ENCODE results near the gene RAPGEF4.

The RAPGEF4 gene

DNA sequence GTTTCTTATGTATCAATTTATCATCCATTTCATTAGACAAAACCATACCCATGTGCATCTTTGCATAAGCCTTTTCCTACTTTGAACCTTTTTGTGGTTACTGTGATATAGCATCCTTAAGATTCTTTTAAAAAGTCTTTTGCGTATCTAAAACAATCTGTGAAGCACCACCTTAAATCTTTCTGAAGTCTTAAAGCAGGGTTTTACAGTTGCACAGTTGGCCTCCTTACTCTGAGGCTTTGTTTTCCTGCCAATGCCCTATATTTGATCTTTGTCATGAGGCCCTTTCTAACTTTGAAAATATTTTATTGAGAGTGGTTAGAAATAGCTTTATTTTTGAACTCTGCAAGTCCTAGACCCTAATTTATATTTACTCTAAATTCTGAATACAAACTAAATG is 176.6 kb downstream of the RAPGEF4 start:
- no peak for DNase-seq

- DNase-seq, result no peak
Measured at GRCh38 chr2:172914341-172915008, 178.8 kb downstream of the RAPGEF4 start.

GRCh38 chr2:172917716-172918115 is 182.1 kb downstream of the RAPGEF4 start:
- no peak for DNase-seq

DNA sequence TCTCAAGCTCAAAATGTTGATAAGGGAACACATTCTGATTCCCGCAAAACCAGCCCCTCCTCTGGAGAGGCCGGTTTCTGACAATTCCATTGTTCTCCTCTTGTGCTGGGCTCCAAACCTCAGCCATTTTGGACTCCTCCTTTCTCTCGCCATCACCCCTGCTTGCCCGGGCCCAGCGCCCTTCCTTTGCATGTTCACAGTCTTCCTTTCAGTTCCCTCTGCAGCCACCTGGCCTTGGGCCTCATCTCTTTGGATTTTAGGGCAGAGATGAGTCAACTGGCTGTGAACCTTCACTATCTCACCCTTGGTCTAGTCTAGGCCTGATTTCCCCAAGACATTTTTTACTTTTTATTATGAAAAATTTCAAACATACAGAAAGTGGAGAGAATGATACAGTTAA is 184.1 kb downstream of the RAPGEF4 start:
- DNase-seq, result no peak

DNA sequence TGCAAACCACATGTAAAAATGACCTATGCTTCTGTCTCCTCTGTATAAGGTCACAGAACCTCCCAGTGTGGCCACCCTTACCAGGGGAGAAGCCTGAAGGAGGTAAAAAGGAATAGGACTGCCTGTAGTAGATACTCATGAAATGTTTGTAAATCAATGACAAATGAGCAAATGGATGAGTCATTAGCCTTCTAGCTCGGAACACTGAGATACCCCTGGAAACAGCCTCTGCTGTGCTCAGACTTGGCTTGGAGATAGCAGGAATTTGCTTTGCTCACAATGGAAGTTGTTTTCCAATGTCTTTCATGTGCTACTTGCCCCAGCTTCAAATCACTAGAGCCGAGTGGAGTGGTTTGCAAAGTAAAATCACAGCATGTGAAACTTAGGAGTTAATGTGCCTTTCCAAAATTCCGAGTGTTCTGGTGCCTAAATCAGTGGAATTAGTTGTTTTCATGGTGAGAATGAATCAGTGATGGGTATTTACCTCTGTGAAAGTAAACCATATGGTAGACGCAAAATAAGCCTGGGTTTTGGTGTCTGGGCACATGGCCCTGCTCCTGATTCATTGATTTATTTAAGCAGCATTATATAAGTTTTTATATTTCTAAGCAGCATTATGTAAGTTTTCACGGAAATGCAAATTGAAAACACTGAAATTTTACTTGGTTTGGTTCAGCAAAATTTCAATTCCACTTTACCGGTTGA is 186.0 kb downstream of the RAPGEF4 start:
- DNase-seq, result no peak

- no peak for DNase-seq
Measured at GRCh38 chr2:172922306-172922705, 186.7 kb downstream of the RAPGEF4 start.

DNA sequence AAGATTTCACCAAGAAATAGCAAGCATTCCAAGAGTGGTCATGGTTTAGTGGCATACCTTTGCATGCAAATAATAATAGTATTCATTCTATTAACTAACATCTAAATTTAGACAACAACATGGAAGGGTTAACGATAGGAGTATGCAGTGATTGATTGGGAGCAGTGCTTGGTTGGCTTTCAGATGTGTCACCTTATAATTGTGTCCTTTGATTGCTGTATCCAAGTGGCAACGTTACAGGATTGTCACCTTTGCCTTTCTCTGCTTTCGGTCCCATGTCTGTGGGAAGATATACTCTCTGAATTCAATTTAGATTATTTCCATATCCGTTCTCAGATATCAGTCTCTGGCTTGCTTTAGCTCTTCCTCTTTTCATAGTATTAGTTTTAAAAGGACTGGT is 187.2 kb downstream of the RAPGEF4 start:
- no peak for DNase-seq

DNA sequence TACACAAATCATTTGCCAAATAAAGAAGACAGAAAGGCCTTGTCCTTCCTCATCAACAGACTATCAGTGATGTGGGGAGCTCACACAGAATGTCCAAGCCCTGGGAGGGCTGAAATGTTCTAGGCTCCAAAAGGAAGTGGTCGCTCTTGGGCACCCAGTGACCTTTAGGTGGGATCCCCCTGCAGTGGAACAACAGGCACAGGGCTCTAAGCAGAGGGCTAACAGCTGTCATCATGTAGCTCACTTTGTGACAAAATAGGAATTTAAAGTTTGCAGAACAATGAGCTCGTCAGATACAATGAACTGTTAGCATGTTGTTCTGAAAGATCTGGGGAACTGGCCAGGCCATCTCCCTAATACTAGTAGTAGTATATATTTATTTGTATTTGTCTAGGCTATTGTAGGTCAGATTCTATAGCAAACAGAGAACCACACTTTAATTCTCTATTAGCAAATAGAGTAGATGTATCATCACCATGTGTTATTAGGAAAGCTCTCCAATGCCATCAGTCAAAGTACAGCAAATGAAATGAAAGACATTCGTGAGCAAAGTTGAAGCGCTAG is 188.5 kb downstream of the RAPGEF4 start:
- DNase-seq, result no peak

GRCh38 chr2:172925600-172925999 is 190.0 kb downstream of the RAPGEF4 start:
- DNase-seq, result no peak

DNA sequence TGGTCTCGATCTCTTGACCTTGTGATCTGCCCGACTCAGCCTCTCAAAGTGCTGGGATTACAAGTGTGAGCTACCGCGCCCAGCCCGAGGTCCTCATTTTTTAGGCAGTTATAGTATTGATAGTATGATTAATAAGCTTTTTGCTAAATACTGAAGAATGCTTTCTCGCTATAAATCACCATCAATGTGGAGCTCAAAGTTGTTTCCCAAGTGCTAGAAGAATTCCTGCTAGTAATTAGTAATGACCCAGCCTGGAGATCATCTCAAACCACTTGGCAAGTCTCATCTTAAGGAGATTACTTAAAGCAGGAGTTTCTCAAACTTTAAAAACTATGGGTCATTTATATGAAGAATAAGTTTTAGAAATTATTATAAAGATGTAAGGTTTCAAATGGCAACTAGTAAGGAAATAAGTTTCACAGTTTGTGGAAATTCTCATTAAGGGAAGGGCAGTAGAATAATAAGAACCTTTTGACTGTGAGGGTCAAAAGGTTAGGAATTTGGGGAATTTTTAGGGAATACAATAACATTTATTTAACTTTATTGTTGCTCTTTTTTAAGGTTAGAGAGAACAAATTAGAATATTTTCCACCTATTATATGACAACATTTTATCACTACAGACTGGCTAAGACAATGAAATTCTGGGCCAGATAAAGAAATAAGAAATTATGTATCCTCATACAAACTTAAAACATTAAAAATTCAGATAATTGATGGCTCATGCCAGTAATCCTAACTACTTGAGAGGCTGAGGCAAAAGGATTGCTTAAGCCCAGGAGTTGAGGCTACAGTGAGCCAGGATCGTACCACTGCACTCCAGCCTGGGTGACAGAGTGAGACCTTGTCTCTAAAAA is 191.4 kb downstream of the RAPGEF4 start:
- no peak for DNase-seq

DNA sequence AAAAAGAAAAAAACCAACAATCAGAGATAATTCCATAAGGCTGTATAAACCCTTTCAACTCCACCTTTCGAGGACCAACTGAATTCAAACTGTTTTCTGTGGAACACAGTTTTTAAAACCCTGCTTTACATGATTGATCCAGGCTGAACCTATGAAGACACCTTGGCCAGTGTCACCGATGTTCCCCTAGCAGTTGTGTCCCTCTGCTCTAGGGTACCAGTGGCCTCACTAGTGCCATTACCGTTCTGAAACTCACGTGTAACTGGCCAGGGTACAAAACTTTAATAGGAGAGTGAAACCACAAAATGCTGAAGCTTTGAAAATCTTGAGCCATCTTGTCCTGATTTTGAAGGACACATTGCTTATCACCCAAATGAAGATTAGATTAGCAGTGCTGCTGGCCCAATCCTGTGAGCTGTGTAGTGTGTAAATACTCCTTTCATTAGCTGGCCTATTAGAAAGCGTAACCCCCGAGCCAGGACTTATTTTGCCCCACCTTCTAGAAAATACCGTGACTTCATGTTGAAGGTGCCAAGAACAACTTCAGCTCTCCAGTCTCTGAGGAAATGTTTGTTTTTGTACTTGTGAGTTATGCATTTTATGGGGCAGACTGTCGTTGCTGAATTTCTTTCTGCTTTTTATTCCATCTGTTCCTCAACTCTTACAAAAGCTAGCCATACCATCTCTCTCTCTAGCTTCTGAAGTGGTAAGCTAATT is 192.2 kb downstream of the RAPGEF4 start:
- DNase-seq, result no peak

- DNase-seq, result no peak
Measured at GRCh38 chr2:172928756-172929155, 193.1 kb downstream of the RAPGEF4 start.

- no peak for DNase-seq
Measured at GRCh38 chr2:172929644-172930043, 194.0 kb downstream of the RAPGEF4 start.

DNA sequence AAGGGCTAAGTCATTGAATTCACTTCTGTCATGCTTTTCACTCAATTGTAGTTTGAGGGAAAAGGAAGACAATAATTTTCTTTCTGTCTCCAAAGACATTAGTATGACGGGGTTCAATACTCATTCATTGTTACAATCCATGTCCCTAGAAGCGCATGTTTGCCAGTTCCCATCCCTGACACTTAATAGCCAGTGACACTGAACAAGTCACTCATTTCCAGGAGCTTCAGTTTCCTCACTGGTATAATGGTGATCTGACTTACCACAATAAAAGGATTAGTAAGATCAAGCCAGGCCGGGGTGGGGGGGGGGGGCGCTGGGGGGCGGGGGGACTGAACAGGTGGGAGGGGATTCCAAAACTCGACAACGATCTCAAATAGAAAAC is 195.2 kb downstream of the RAPGEF4 start:
- no peak for DNase-seq

DNA sequence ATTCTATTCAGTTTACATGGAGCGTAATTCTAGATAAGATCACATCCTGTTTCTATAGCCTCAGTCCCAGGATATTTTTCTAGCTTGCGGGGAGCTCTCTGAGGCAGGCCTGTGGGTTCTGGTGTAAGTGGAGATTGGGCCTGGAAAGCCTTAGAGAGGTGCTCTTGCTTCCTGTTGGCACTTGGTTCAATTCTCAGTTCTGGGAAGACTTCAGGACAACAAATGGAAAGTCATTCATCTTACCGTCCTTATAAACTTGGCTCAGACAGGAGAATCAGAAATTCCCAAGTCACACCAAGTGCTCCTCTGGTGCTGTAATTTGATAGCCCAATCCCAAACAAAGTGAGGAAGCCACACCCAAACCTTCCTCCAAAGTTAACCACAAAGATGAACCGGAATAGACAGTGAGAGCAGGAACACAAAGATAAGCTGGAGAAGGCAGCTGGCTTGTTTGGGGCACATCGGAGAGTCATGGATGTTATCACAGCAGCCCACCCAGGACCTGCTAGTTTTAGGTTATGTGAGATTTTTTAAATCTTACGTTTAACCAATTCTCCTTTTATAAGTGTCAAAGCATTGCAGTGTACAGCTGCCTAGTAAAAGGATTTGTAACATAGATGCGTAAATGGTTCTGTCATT is 195.7 kb downstream of the RAPGEF4 start:
- no peak for DNase-seq

DNA sequence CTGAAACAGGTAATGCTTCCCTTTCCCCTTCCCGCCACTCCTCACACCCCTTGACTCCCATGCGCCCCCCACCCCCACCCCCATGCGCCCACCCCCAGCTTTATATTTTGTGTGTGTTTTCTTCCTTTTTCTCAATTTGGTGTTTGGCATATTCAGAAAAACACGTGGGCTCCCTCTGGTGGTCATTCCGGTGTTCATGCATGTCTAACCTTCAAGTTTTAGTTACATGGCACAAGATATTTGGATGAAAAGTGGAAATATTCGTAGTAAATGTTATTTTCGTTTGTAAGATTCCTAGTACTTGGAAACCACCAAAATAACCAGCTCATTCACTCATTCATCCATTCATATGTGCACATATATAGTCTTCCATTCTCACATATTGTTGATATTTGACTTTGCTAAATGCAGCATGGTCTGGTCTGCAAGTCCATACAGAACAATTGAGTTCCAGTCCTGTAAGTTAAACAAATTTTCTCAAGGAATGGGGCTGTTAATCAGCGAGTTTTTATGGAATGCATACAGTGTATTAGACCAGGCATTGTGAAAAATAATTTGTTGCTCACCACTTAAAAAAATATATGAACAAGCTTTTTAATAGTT is 196.4 kb downstream of the RAPGEF4 start:
- peak; percentile 73 to 74 for DNase-seq

DNA sequence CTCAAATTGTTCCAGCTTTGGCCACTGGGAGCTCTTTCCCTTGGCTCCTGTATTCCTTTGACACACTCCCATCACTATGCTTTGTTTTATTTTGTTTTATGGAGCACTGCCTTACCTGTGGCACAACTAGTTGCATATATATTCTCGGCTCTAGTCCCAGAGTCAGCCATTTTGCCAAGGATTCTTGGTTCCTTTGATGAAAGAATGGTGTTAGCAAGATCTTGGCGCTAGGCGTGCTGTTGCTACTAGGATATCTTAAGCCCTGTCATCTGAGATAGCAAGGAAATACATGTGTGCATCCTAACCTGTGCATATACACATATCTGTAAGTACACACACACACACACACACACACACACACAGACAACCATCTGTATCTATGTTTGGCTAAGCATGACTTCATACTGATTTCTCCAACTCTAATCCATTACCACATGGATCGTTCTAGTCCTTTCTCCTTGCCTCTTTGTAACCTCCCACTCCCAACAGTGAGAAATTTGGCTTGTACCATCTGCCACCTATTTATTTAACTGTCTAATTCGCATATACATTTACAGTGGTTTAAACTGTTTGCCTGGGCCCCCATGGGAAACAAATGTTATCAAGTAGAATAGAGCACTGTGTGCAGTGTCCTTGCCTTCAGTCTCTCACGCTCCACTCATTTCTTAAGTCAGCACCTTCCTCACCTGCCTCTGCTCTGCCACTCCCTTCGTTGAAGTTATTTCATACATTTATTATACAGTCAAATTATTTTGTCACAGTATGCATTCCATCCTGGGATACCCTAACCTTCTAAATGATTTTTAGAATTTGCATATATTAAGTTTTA is 202.5 kb downstream of the RAPGEF4 start:
- no peak for DNase-seq

GRCh38 chr2:172938713-172939375 is 203.2 kb downstream of the RAPGEF4 start:
- DNase-seq, result no peak

DNA sequence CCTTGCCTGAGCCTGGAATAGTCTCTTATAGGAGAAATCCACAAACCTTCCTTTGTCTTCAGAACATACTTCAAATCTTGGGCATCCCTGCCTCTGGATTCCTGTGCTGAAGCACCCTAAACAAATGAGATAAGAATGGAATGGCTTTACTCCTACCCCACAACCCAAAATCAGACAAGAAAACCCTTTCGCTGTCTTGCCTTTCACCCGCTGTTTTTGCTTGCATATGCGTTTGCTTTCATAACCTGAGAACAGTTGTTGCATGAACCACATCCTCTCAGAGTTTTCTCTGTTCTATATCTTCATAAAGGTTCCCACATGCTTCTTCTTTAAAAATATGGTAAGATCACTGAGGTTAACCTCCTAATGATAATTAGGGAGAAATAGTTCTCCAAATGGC is 207.9 kb downstream of the RAPGEF4 start:
- no peak for DNase-seq

Measured in activated T-cell treated with anti-CD3 and anti-CD28 coated beads, Interleukin-2, amount 50 U/mL, for 48 hours (primary cell).